ENCODE results near the gene RALGAPB.

GRCh38 chr20:38429301-38429700, 43.3 kb upstream of the RALGAPB start:
- TF ChIP-seq CTCF (conservative IDR thresholded peaks at IDR 0.05; ENCODE audit: low read length), result no peak
- no peak for TF ChIP-seq EZH2phosphoT487 (IDR thresholded peaks at IDR 0.05; ENCODE audit: borderline replicate concordance, low read depth, low read length)
